ENCODE results near the gene OR2G3. TPM values are rescaled to one million over a fixed set of nuclear protein-coding genes. Genes with fewer than 3 reads are reported as not detected.

The OR2G3 gene
- total RNA-seq, 1 donor from 2014 or later: not detected

- H3K36me3 Mint-ChIP-seq (ENCODE audit: low read depth): no peaks in the 10 kb centered on the region
- peaks cover 2% of the 10 kb centered on the region for H3K27me3 Mint-ChIP-seq
- no peak overlapping the region for H3K27ac Mint-ChIP-seq
- no peak overlapping the region for H3K4me3 Mint-ChIP-seq
- H3K4me1 Mint-ChIP-seq: no peaks in the 10 kb centered on the region
- H3K9me3 Mint-ChIP-seq: no peaks in the 10 kb centered on the region
- DNase-seq: peak; percentile 75
- intact Hi-C loops (cut with micrococcal nuclease): no loop called here
Measured at GRCh38 chr1:247639381-247639981, 34.1 kb downstream of the OR2G3 start.

- intact Hi-C loops (cut with micrococcal nuclease): no loop called here
- no peaks in the 10 kb centered on the region for H3K4me1 Mint-ChIP-seq
Measured at GRCh38 chr1:247642742-247643141, 37.4 kb downstream of the OR2G3 start.

GRCh38 chr1:247646867-247647266 lies 41.5 kb downstream of the OR2G3 start:
- Mint-ChIP-seq H3K36me3 (ENCODE audit: low read depth) (no peaks in the 10 kb centered on the region), H3K27me3 (no peaks in the 10 kb centered on the region), H3K27ac (no peak overlapping the region), H3K9me3 (no peaks in the 10 kb centered on the region), H3K4me3 (no peak overlapping the region), H3K4me1 (no peaks in the 10 kb centered on the region)
- intact Hi-C loops (cut with micrococcal nuclease): no loop called here
- DNase-seq: no peak

More at GRCh38 chr1:247642742-247643141, 37.4 kb downstream of the OR2G3 start:
- Mint-ChIP-seq H3K27ac (no peak overlapping the region), H3K27me3 (peaks cover 2% of the 10 kb centered on the region), H3K4me3 (no peak overlapping the region), H3K9me3 (no peaks in the 10 kb centered on the region), H3K36me3 (ENCODE audit: low read depth) (no peaks in the 10 kb centered on the region)
- DNase-seq: no peak

GRCh38 chr1:247647864-247648263 lies 42.5 kb downstream of the OR2G3 start:
- Mint-ChIP-seq H3K27ac (no peak overlapping the region), H3K4me3 (no peak overlapping the region), H3K4me1 (no peaks in the 10 kb centered on the region), H3K9me3 (no peaks in the 10 kb centered on the region), H3K27me3 (no peaks in the 10 kb centered on the region), H3K36me3 (ENCODE audit: low read depth) (no peaks in the 10 kb centered on the region)
- intact Hi-C loops (cut with micrococcal nuclease): no loop called here
- DNase-seq: no peak

GRCh38 chr1:247653040-247653439 lies 47.7 kb downstream of the OR2G3 start:
- Mint-ChIP-seq H3K4me1 (no peaks in the 10 kb centered on the region), H3K27ac (no peak overlapping the region), H3K27me3 (no peaks in the 10 kb centered on the region), H3K4me3 (no peak overlapping the region), H3K36me3 (ENCODE audit: low read depth) (no peaks in the 10 kb centered on the region), H3K9me3 (no peaks in the 10 kb centered on the region)
- intact Hi-C loops (cut with micrococcal nuclease): no loop called here
- DNase-seq: no peak

Other genes with a start within 250 kb of the OR2G3 start
- 0.14 and 0.16 TPM in 2 replicates for gene NLRP3, start 189.4 kb upstream of the OR2G3 start, total RNA-seq
- not detected in 2 replicates for gene OR2B11, start 147.5 kb upstream of the OR2G3 start, total RNA-seq
- not detected in 2 replicates for gene OR2C3, start 69.1 kb upstream of the OR2G3 start, total RNA-seq
- 0.12 and 0.14 TPM in 2 replicates for gene GCSAML, start 56.5 kb upstream of the OR2G3 start, total RNA-seq
- not detected in 2 replicates for gene OR2G2, start 17.2 kb upstream of the OR2G3 start, total RNA-seq
- gene OR13G1, start 74.2 kb downstream of the OR2G3 start, total RNA-seq: not detected in 2 replicates
- gene OR6F1, start 111.1 kb downstream of the OR2G3 start, total RNA-seq: not detected in 2 replicates
- gene OR14K1, start 133.0 kb downstream of the OR2G3 start, total RNA-seq: not detected in 2 replicates
- gene OR14A2, start 142.6 kb downstream of the OR2G3 start, total RNA-seq: not detected in 2 replicates
- not detected in 2 replicates for gene OR1C1, start 155.0 kb downstream of the OR2G3 start, total RNA-seq
- not detected in 2 replicates for gene OR14A16, start 218.5 kb downstream of the OR2G3 start, total RNA-seq
- not detected in 2 replicates for gene OR11L1, start 236.3 kb downstream of the OR2G3 start, total RNA-seq

All from activated CD4-positive, alpha-beta T cell treated with anti-CD3 and anti-CD28 coated beads, Interleukin-2, amount 10 ng/mL, durations not matched to agents 24 days and 14 days (primary cell).